Measurements from ENCODE around the gene MAP7D3.

Gene MAP7D3

GRCh38 chrX:136210243-136210642, 41.0 kb downstream of the MAP7D3 start:
- DNase-seq = no peak
- intact Hi-C loops (cut with DNase I) = no loop called here

DNA sequence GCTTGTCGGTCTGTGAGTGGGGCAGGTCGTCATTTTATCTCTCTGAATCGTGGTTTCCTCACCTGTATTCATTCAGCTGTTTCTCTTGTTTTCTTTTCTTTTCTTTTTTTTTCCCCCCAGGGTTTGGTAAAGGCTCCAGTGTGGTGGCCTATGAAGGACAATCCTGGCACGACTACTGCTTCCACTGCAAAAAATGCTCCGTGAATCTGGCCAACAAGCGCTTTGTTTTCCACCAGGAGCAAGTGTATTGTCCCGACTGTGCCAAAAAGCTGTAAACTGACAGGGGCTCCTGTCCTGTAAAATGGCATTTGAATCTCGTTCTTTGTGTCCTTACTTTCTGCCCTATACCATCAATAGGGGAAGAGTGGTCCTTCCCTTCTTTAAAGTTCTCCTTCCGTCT, 41.4 kb downstream of the MAP7D3 start:
- no peak for DNase-seq
- intact Hi-C loops (cut with DNase I) = no loop called here

DNA sequence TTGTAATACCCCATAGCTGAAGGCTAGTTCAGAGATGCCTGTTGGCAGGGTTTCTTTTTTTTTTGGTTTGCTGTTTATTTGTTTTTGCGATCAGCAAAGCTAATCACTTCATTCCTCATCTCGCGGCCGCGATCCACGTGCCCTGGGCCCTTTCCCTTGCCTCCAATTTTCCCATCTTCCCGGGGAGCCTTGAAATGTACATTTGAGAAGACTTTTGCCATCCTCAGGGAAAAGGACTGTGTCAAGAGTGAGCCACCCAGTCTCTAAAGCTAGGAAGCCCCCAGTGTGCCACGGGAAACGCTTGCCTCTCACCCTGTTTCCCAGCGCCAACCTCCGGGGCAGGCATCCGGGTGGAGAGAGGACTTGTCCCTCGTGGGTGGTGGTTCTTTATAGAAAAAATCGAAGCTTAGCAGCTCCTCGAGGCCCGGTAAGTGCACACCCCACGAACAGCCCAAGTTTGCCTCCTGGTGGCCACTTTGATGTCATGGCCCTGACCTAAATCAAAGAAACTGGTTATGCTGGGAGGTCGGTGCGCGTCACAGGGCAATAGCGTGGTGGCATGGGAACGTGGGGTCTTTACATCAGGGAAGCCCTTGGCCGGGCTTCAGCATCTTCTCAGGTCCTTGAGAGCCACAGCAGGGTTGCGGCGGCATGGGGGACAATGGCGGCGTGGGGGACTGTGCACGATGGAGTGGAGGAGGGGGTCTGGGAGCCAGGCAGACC, 42.0 kb downstream of the MAP7D3 start:
- peak in 30 of 42 donors; percentile 15 to 57 (median 36) for DNase-seq
- intact Hi-C loops (cut with DNase I) = no loop called here

DNA sequence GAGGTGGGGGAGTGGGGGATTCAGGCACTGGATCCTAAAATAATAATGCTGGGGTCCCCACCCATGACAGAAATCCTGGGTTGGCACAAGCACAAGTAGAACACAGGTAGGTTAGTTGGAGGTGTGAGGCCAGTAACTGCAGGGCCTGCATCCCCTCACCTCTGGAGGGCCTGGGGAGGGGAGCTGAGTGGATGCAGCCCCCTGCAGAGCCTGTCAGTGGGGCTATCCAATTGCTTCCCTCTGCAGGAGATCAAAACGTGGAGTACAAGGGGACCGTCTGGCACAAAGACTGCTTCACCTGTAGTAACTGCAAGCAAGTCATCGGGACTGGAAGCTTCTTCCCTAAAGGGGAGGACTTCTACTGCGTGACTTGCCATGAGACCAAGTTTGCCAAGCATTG, 43.7 kb downstream of the MAP7D3 start:
- intact Hi-C loops (cut with DNase I) = no loop called here
- DNase-seq = no peak

DNA sequence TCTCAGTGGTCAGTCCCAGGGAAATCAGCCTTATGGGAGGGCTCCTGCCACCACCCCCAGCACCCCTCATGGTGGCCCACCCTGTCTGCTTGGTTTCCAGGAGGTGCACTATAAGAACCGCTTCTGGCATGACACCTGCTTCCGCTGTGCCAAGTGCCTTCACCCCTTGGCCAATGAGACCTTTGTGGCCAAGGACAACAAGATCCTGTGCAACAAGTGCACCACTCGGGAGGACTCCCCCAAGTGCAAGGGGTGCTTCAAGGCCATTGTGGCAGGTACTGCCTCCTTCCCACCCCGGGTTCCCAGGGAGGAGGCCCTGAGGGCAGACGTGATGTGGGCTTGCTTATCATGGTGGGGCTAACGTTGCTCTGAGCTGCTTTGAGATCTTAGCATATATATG, 44.3 kb downstream of the MAP7D3 start:
- intact Hi-C loops (cut with DNase I) = no loop called here
- DNase-seq = no peak

DNA sequence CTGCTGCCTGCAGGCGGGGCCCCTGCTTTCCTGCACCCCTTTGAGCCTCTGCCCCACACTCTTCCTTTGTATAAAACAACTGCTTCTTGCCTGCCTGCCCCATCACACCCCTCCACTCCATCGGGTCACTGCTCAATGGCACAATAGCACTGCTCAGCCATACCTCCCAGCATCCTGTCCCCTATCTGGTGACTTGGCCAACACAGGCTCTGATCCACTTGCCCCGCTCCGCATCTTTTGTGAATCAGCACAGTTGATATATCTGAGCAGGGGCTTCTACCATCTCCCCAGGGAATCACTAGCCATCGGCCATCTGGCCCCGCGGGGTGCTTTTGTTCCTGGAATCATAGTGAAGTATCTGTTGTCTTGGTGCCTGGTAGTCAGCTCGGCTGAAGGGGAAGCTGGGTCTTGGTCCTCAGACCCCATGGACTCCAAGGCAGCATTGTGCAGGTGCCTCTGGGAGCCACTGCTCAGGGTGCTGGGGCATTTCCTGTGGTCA, 45.3 kb downstream of the MAP7D3 start:
- DNase-seq = no peak
- intact Hi-C loops (cut with DNase I) = no loop called here

- no peak for DNase-seq
- intact Hi-C loops (cut with DNase I) = no loop called here
These were observed 46.6 kb downstream of the MAP7D3 start for GRCh38 chrX:136204571-136204970.

DNA sequence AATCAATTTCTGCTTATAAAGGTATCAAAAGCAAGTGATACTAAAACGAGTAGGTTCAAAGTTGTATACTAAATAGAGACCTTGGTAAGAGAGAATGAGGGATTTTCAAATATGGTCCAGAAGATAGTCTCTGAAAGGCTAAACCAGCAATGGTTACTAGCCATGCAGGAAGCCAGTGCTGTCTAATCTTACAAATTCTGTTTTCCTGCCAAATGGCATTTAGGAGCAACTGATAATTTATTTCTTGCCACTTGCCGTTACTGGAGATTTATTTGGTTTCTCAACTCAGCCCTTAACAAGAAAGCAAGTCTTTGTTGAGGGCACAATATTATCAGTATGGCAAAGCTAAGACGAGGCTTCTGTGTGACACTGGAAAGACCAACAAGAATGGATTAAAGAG, 47.2 kb downstream of the MAP7D3 start:
- DNase-seq = no peak
- intact Hi-C loops (cut with DNase I) = no loop called here

DNA sequence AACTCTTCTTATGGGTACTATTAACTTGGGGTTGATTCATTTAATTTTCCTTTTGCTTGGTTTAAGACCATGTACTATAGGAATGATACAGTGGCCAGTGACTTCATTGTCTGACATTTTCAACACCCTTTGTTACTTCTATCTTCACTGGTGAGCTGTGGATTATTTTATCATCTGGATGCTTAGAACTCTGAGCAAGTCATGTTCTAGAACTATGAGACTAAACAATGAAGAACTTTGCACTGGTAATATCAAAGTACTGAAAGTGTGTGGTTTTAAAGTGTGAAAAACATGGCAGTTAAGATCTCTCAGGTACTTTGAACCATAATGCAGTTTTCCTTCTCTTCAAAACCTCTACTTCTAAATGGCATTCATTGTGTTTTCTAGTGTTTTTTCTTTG, 47.8 kb downstream of the MAP7D3 start:
- intact Hi-C loops (cut with DNase I) = no loop called here
- no peak for DNase-seq

- DNase-seq = no peak
- intact Hi-C loops (cut with DNase I) = no loop called here
These were observed 48.3 kb downstream of the MAP7D3 start for GRCh38 chrX:136202889-136203288.

- no peak for DNase-seq
- intact Hi-C loops (cut with DNase I) = no loop called here
These were observed 49.6 kb downstream of the MAP7D3 start for GRCh38 chrX:136201601-136202000.

GRCh38 chrX:136200466-136200865, 50.7 kb downstream of the MAP7D3 start:
- intact Hi-C loops (cut with DNase I) = no loop called here
- peak in 2 of 42 donors; percentile 6 to 14 for DNase-seq

GRCh38 chrX:136199365-136199764, 51.8 kb downstream of the MAP7D3 start:
- intact Hi-C loops (cut with DNase I) = no loop called here
- peak in 1 of 42 donors; percentile 33 for DNase-seq

DNA sequence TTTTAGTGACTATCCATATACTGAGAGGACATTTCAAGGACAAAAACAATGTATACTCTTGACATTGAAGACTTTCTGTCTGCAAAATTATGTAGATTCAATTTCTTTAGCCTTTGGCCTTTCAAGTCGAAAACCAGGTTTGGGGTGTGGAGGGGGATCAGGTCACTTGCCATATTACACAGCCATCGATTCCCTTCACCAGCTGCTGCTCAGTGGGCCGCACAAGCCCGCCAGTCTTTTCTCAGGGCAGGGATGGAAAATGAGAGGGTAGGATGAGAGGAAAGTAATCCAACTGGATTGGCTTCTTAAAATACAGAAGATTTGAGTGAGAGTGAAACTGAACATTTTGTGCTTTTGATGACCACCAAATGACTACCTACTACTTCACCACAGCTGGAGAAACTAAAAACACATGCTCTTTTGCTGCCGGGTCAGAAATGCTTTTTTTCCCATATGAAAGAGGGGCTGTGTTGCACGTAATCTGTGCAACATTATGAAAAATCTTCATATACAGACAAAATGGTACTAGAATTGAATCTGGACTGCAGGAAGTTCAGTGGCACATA, 52.4 kb downstream of the MAP7D3 start:
- DNase-seq = no peak
- intact Hi-C loops (cut with DNase I) = no loop called here

DNA sequence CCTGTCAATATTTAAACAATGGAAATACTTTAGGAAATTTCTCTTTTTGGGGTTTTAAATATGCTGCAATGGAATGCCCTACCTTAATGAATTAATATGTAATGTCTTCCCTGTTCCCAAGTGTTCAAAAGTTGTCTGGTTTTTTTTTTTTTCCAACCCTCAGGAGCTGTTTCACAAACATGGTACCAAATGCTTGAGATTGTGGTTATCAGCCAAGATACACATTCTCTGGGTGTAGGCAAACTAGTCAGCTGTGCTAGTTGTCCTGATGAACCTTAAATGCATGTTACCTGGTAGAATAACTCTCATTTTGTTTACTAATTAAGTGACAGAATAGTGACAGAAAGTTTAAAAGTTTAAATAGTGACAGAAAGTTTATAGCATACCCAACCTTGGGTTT, 53.2 kb downstream of the MAP7D3 start:
- intact Hi-C loops (cut with DNase I) = no loop called here
- no peak for DNase-seq

- intact Hi-C loops (cut with DNase I) = no loop called here
- DNase-seq = no peak
These were observed 54.5 kb downstream of the MAP7D3 start for GRCh38 chrX:136196691-136197155.

- intact Hi-C loops (cut with DNase I) = no loop called here
- DNase-seq = no peak
These were observed 56.0 kb downstream of the MAP7D3 start for GRCh38 chrX:136195247-136195646.

DNA sequence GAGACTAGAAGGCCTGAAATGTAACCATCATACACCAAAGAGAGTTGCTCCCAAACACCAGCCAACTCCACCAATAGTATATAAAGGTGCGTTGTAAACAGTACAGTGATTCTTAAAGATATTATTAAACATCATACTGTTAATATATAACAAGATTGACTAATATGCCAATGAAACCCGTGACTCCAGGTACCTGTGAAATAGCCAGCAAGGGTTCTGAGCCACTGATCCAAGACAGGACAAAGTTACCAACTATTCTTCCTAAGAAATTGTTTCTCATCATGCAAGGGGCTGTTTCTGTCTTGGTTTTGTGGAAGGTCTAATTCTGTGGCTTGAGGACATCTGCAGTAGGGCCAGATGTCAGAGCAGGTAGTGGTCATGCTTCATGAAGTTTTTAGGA, 56.7 kb downstream of the MAP7D3 start:
- intact Hi-C loops (cut with DNase I) = no loop called here
- no peak for DNase-seq

- intact Hi-C loops (cut with DNase I) = no loop called here
These were observed 57.4 kb downstream of the MAP7D3 start for GRCh38 chrX:136193771-136194170.

DNA sequence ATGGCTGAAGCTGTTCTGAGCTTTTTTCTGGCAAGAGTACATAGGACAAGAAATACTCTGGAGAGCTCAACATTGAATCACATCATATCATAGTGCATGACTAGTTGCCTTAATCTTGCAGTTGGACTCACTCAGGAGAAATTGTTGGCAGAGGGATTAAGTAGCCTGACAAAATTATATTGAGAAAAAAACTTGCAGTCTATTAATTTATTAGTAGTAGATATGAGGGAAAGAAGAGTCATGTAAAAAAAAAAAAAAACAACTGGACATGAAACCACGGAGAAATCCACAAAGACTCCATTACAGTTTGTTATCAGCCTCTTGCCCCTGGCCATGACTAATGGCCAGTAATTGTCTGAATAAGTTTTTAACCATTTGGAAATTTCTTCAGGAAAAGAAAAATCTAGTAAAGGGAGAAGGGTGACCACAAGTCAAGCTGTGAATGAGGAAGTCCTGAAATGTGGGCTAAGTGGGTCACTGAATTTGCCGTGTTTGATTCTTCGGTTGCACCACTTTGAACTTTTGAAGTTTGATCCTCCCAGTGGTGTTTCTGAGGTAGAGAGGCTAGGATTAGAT, 58.3 kb downstream of the MAP7D3 start:
- intact Hi-C loops (cut with DNase I) = no loop called here
- no peak for DNase-seq

More at GRCh38 chrX:136193771-136194170, 57.4 kb downstream of the MAP7D3 start:
- no peak for DNase-seq

GRCh38 chrX:136192135-136192534, 59.1 kb downstream of the MAP7D3 start:
- DNase-seq = no peak
- intact Hi-C loops (cut with DNase I) = no loop called here

All from head of caudate nucleus (tissue), 42 donors.